H9 (cell line): ENCODE results near the gene MOB3B. TPM values are rescaled to one million over a fixed set of nuclear protein-coding genes. Genes with fewer than 3 reads are reported as not detected.
A peak's percentile ranks its signal among the peaks of the same experiment; 100 is the strongest.

Source experiments
- DNase-seq: peaks from one replicate; pipeline ENCODE4 v3.0.0-alpha.2; 2017
- H2AFZ ChIP-seq: one replicate; pipeline ENCODE4 v1.6.1; 2013; ENCODE audit warnings: mild to moderate bottlenecking, low read length, control low read depth, moderate library complexity
- H2AK5ac ChIP-seq: 2 replicates; pipeline ENCODE4 v1.6.1; 2013; ENCODE audit warnings: low read length, control low read depth, mixed read lengths; ENCODE audit not compliant: insufficient read length
- H2BK120ac ChIP-seq: one replicate; pipeline ENCODE4 v1.6.1; 2013; ENCODE audit warnings: low read depth, mild to moderate bottlenecking, low read length, control low read depth, inconsistent platforms; ENCODE audit not compliant: poor library complexity, severe bottlenecking
- H2BK12ac ChIP-seq: 2 replicates; pipeline ENCODE4 v1.6.1; 2013; ENCODE audit warnings: low read length, control low read depth, mixed read lengths, low read depth; ENCODE audit not compliant: insufficient read length
- H2BK15ac ChIP-seq: 2 replicates; pipeline ENCODE4 v1.6.1; 2013; ENCODE audit warnings: low read depth, low read length, control low read depth
- H2BK20ac ChIP-seq: one replicate; pipeline ENCODE4 v1.6.1; 2013; ENCODE audit warnings: low read depth, mild to moderate bottlenecking, low read length, control low read depth, inconsistent platforms; ENCODE audit not compliant: poor library complexity, severe bottlenecking
- H2BK5ac ChIP-seq: 2 replicates; pipeline ENCODE4 v1.6.1; 2013; ENCODE audit warnings: low read length, control low read depth, mixed read lengths; ENCODE audit not compliant: insufficient read length
- H3K14ac ChIP-seq: 2 replicates; pipeline ENCODE4 v1.6.1; 2013; ENCODE audit warnings: low read length, control low read depth; ENCODE audit not compliant: insufficient read depth
- H3K18ac ChIP-seq: 2 replicates; pipeline ENCODE4 v1.6.1; 2013; ENCODE audit warnings: low read depth, mild to moderate bottlenecking, mixed read lengths, low read length, control low read depth; ENCODE audit not compliant: insufficient read length
- H3K23ac ChIP-seq: 2 replicates; pipeline ENCODE4 v1.6.1; 2013; ENCODE audit warnings: low read length, control low read depth, mixed read lengths, low read depth; ENCODE audit not compliant: insufficient read length
- H3K23me2 ChIP-seq: 2 replicates; pipeline ENCODE4 v1.6.1; 2013; ENCODE audit warnings: low read depth, mild to moderate bottlenecking, mixed read lengths, low read length, control low read depth; ENCODE audit not compliant: insufficient read length, poor library complexity, severe bottlenecking
- H3K27ac ChIP-seq: 2 replicates; pipeline ENCODE4 v1.5.1; 2013; ENCODE audit warnings: low read length, control low read depth, mixed read lengths, low read depth; ENCODE audit not compliant: insufficient read length
- H3K27me3 ChIP-seq: 2 replicates; pipeline ENCODE4 v1.6.1; 2013; ENCODE audit warnings: low read length, control low read depth, inconsistent platforms; ENCODE audit not compliant: insufficient read depth
- H3K4ac ChIP-seq: 2 replicates; pipeline ENCODE4 v1.6.1; 2013; ENCODE audit warnings: low read depth, mild to moderate bottlenecking, control low read depth, inconsistent platforms, low read length, moderate library complexity
- H3K4me1 ChIP-seq: 2 replicates; pipeline ENCODE4 v1.6.1; 2013; ENCODE audit warnings: low read length, control low read depth, inconsistent platforms; ENCODE audit not compliant: insufficient read depth
- H3K4me2 ChIP-seq: 2 replicates; pipeline ENCODE4 v1.6.1; 2013; ENCODE audit warnings: low read length, control low read depth, mixed read lengths; ENCODE audit not compliant: insufficient read length, insufficient read depth
- H3K56ac ChIP-seq: 2 replicates; pipeline ENCODE4 v1.6.1; 2013; ENCODE audit warnings: low read depth, mild to moderate bottlenecking, mixed read lengths, low read length, control low read depth; ENCODE audit not compliant: insufficient read length
- H3K79me1 ChIP-seq: 2 replicates; pipeline ENCODE4 v1.6.1; 2013; ENCODE audit warnings: low read depth, mild to moderate bottlenecking, moderate library complexity, low read length, control low read depth, inconsistent platforms; ENCODE audit not compliant: insufficient read depth, poor library complexity, severe bottlenecking
- H3K79me2 ChIP-seq: 2 replicates; pipeline ENCODE4 v1.6.1; 2013; ENCODE audit warnings: low read length, control low read depth, inconsistent platforms; ENCODE audit not compliant: insufficient read depth
- H3K9ac ChIP-seq: 2 replicates; pipeline ENCODE4 v1.6.1; 2013; ENCODE audit warnings: low read length, control low read depth, mixed read lengths; ENCODE audit not compliant: insufficient read length; ENCODE audit errors: extremely low read depth
- H3K9me3 ChIP-seq: one replicate; pipeline ENCODE4 v1.6.1; 2013; ENCODE audit warnings: low read depth, low read length, inconsistent platforms; ENCODE audit not compliant: control insufficient read depth
- H3T11ph ChIP-seq: one replicate; pipeline ENCODE4 v1.6.1; 2013; ENCODE audit warnings: mild to moderate bottlenecking, low read length, control low read depth, inconsistent platforms
- H4K20me1 ChIP-seq: one replicate; pipeline ENCODE4 v1.6.1; 2013; ENCODE audit not compliant: control insufficient read depth, insufficient read length, insufficient read depth
- H4K5ac ChIP-seq: 2 replicates; pipeline ENCODE4 v1.6.1; 2013; ENCODE audit warnings: low read depth, mild to moderate bottlenecking, mixed read lengths, low read length, control low read depth; ENCODE audit not compliant: insufficient read length
- H4K8ac ChIP-seq: replicated peaks from 2 replicates; pipeline ENCODE4 v1.6.1; 2013; ENCODE audit warnings: low read length, control low read depth, mixed read lengths, low read depth; ENCODE audit not compliant: insufficient read length
- H4K91ac ChIP-seq: 2 replicates; pipeline ENCODE4 v1.6.1; 2013; ENCODE audit warnings: low read depth, mild to moderate bottlenecking, moderate library complexity, mixed read lengths, low read length, control low read depth; ENCODE audit not compliant: insufficient read length
- H3K27ac Mint-ChIP-seq, 3 experiments: 2 replicates in 2 of 3; 3 replicates in 1 of 3; pipeline ENCODE4 v1.8.0; 2020 to 2021; ENCODE audit warnings: mixed read lengths in 3 of 3, mild to moderate bottlenecking in 1 of 3, moderate library complexity in 1 of 3
- H3K27me3 Mint-ChIP-seq: 2 replicates; pipeline ENCODE4 v1.8.0; 2021; ENCODE audit warnings: low read depth, mild to moderate bottlenecking, moderate library complexity, mixed read lengths
- H3K36me3 Mint-ChIP-seq, 3 experiments: 2 replicates in 2 of 3; 3 replicates in 1 of 3; pipeline ENCODE4 v1.8.0; 2020 to 2021; ENCODE audit warnings: low read depth in 3 of 3, mixed read lengths in 3 of 3; ENCODE audit not compliant: insufficient read depth in 1 of 3
- H3K4me1 Mint-ChIP-seq, 2 experiments: 2 replicates each; pipeline ENCODE4 v1.8.0; 2020; ENCODE audit warnings: mixed read lengths in 2 of 2
- H3K4me3 Mint-ChIP-seq, 2 experiments: 2 replicates in 1 of 2; 3 replicates in 1 of 2; pipeline ENCODE4 v1.8.0; 2020 to 2021; ENCODE audit warnings: mild to moderate bottlenecking in 2 of 2, mixed read lengths in 2 of 2, moderate library complexity in 1 of 2
- H3K9me3 Mint-ChIP-seq, 2 experiments: 2 replicates in 1 of 2; 3 replicates in 1 of 2; pipeline ENCODE4 v1.8.0; 2020; ENCODE audit warnings: mild to moderate bottlenecking in 2 of 2, mixed read lengths in 2 of 2, moderate library complexity in 1 of 2
- WGBS: extraction: QIAGEN DNeasy Blood & Tissue Kit; methylation state at CpG from one replicate; pipeline ENCODE4 v1.1.7; 2013; ENCODE audit warnings: missing lambda C conversion rate, low lambda C conversion rate, mixed read lengths; ENCODE audit not compliant: insufficient read length; ENCODE audit errors: extremely low coverage; 5-methylcytosine and 5-hydroxymethylcytosine counted together
- long read RNA-seq: library from polyadenylated mRNA; unstranded; transcript quantifications from one replicate; pipeline ENCODE4 v2.0.0, GENCODE V29; 2020
- total RNA-seq: library from RNA; stranded (reverse); gene quantifications from 2 replicates; pipeline ENCODE4 v1.2.1, GENCODE V29; 2021
- TF ChIP-seq, protein P1 (sequence below): fragments of 200-600 bp; sonication (generic); conservative IDR thresholded peaks from 3 replicates; pipeline ENCODE4 v1.8.0; 2021; ENCODE audit warnings: antibody characterized with exemption, mild to moderate bottlenecking

Gene MOB3B
- 9.8 and 10.6 TPM in 2 replicates for total RNA-seq
- long read RNA-seq, full-length matches to known transcripts: 92 of 108 reads
- long read RNA-seq, partial matches to known transcripts: 3 of 108 reads
- long read RNA-seq, other reads (novel, unspliced or antisense): 13 of 108 reads

DNA sequence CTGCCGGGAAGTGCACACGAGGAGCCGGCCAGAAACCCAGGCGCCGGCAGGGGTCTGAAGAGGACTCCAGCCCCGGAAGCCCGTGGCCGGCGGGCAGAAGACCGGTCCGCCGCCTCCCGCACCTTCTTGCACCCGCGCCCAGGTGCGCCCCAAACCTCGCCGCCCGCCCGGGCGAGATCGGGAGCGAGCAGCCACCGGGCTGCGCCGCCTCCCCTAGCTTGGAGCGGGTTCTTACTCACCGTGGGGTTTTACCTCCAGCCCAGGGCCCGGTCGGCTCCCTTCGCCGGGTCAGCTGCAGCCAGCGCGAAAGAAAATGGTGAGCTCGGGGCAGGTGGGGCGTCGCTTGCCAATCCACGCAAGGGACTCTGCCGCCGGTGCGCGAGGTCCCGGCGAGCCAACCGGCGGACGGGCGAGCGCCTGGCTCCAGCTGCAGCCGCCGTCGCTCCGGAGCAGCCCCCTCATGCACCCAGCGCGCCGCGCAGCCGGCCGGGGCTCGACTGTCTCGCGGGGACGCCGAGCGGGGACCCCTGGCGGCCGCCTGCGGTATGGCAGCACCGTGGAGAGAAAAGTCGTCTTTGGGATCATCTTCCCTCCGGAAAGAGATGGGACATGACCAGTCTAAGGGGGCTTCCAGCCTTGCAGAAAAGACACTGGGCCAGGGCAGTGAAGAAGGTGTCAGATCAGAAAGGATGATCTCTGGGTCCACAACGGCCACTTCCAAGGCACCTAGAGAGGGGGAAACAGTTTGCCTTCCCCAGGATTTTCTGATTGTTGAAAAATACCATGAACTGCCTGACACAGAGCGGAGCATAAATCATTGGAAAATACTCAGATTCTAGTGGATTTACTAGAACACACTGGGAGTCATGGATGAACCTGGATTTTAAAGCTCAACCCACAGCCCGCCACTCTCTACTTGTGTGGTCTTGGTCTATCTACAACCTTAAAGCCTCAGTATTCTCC lies at the start of gene MOB3B:
MOB3B (minus strand) TSS at position 499 of the 963 bp plus-strand sequence. CDS start 74,264 bp downstream, outside the sequence.
- Histone ChIP-seq H3K4me1 (no peaks in the 10 kb centered on the region; the same call in 1 of the 2 replicates), H3K4me2 (peak within 1 kb of the TSS; percentile 78), H3K79me2 (no peaks in the 10 kb centered on the region), H3K23me2 (peaks cover 9% of the 10 kb centered on the region), H3K9me3 (no peaks in the 10 kb centered on the region), H3K79me1 (no peaks in the 10 kb centered on the region), H2AK5ac (no peak within 1 kb of the TSS), H3K18ac (peak within 1 kb of the TSS; percentile 52), H3K27me3 (no peaks in the 10 kb centered on the region), H3K14ac (peak within 1 kb of the TSS; percentile 9; the same call in 1 of the 2 replicates), H4K20me1 (no peaks in the 10 kb centered on the region), H4K8ac (no peak within 1 kb of the TSS), H3K4ac (no peak within 1 kb of the TSS), H2AFZ (no peak within 1 kb of the TSS), H2BK20ac (no peak within 1 kb of the TSS), H2BK5ac (no peak within 1 kb of the TSS), H2BK120ac (no peak within 1 kb of the TSS), H3K27ac (no peak within 1 kb of the TSS), H2BK15ac (no peak within 1 kb of the TSS), H4K5ac (no peak within 1 kb of the TSS), H4K91ac (no peak within 1 kb of the TSS), H3K56ac (no peak within 1 kb of the TSS), H2BK12ac (no peak within 1 kb of the TSS), H3K9ac (peak within 1 kb of the TSS; percentile 71), H3T11ph (no peak within 1 kb of the TSS), H3K23ac (no peak within 1 kb of the TSS)
- peaks cover 30 to 40% of the 10 kb centered on the region in 2 experiments for H3K4me1 Mint-ChIP-seq
- peaks cover 0 to 7% (median 1%) of the 10 kb centered on the region in 3 experiments; a peak in 2 of 7 replicates for H3K36me3 Mint-ChIP-seq
- TF ChIP-seq, protein P1, sequence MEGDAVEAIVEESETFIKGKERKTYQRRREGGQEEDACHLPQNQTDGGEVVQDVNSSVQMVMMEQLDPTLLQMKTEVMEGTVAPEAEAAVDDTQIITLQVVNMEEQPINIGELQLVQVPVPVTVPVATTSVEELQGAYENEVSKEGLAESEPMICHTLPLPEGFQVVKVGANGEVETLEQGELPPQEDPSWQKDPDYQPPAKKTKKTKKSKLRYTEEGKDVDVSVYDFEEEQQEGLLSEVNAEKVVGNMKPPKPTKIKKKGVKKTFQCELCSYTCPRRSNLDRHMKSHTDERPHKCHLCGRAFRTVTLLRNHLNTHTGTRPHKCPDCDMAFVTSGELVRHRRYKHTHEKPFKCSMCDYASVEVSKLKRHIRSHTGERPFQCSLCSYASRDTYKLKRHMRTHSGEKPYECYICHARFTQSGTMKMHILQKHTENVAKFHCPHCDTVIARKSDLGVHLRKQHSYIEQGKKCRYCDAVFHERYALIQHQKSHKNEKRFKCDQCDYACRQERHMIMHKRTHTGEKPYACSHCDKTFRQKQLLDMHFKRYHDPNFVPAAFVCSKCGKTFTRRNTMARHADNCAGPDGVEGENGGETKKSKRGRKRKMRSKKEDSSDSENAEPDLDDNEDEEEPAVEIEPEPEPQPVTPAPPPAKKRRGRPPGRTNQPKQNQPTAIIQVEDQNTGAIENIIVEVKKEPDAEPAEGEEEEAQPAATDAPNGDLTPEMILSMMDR: peak; percentile 94
- H3K27me3 Mint-ChIP-seq: peaks cover 2% of the 10 kb centered on the region
- H3K4me3 Mint-ChIP-seq: peak within 1 kb of the TSS; percentile 92 to 98
- H3K27ac Mint-ChIP-seq: peak within 1 kb of the TSS in 2 of 3 experiments; percentile 89 to 95; a peak in 5 of 7 replicates
- WGBS: no CpG with 5 or more reads among the region's 74 CpGs
- peak; percentile 82 for DNase-seq
- H3K9me3 Mint-ChIP-seq: no peaks in the 10 kb centered on the region
